IPS-18a (cell line): ENCODE data around the gene PSMD7.
A peak's percentile ranks its signal among the peaks of the same experiment; 100 is the strongest.

ENCODE experiments used
- H3K27ac ChIP-seq: one replicate; pipeline ENCODE4 v1.5.1; 2013; ENCODE audit warnings: low read length
- H3K27me3 ChIP-seq: one replicate; pipeline ENCODE4 v1.6.1; 2013; ENCODE audit warnings: mild to moderate bottlenecking, low read length; ENCODE audit not compliant: control insufficient read depth, insufficient read depth
- H3K36me3 ChIP-seq: one replicate; pipeline ENCODE4 v1.6.1; 2013; ENCODE audit warnings: low read depth, low read length; ENCODE audit not compliant: control insufficient read depth
- H3K4me1 ChIP-seq: one replicate; pipeline ENCODE4 v1.6.1; 2013; ENCODE audit warnings: low read depth, low read length; ENCODE audit not compliant: control insufficient read depth
- H3K4me3 ChIP-seq: one replicate; pipeline ENCODE4 v1.5.1; 2013; ENCODE audit warnings: low read length
- H3K9ac ChIP-seq: one replicate; pipeline ENCODE4 v1.6.1; 2013; ENCODE audit warnings: mild to moderate bottlenecking, low read length, moderate library complexity
- H3K9me3 ChIP-seq: one replicate; pipeline ENCODE4 v1.6.1; 2013; ENCODE audit warnings: low read depth, low read length; ENCODE audit not compliant: control insufficient read depth

Gene PSMD7

GRCh38 chr16:74297145-74297665 lies 591 bp downstream of the PSMD7 start:
- peak overlapping the region; percentile 94 for H3K4me3 ChIP-seq
- H3K27me3 ChIP-seq, result no peaks in the 10 kb centered on the region
- no peaks in the 10 kb centered on the region for H3K9me3 ChIP-seq
- peak overlapping the region; percentile 96 for H3K9ac ChIP-seq
- H3K27ac ChIP-seq, result peak overlapping the region; percentile 71
- peaks cover 34% of the 10 kb centered on the region for H3K36me3 ChIP-seq
- H3K4me1 ChIP-seq, result no peaks in the 10 kb centered on the region

- H3K27ac ChIP-seq, result no peak overlapping the region
- H3K4me3 ChIP-seq, result peak overlapping the region; percentile 94
- H3K9me3 ChIP-seq, result no peaks in the 10 kb centered on the region
- no peaks in the 10 kb centered on the region for H3K27me3 ChIP-seq
- H3K9ac ChIP-seq, result peak overlapping the region; percentile 96
- no peaks in the 10 kb centered on the region for H3K4me1 ChIP-seq
- H3K36me3 ChIP-seq, result peaks cover 43% of the 10 kb centered on the region
These were observed 1.5 kb downstream of the PSMD7 start for GRCh38 chr16:74298104-74298503.

DNA sequence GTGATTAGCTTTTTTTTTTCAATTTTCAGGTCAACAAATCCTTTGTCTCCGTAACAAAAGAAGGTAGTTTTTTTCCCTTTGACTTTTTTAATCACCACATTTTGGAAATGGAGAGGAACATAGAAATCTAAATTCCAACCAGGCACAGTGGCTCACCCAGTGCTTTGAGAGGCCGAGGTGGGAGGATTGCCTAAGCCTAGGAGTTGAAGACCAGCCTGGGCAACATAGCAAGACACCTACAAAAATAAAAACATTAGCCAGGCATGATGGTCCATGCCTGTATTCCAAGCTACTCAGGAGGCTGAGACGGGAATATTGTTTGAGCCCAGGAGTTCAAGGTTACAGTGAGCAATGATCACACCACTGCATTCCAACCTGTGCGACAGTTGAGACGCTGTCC lies 5.7 kb downstream of the PSMD7 start:
- H3K27me3 ChIP-seq, result no peaks in the 10 kb centered on the region
- no peaks in the 10 kb centered on the region for H3K9me3 ChIP-seq
- no peaks in the 10 kb centered on the region for H3K4me1 ChIP-seq
- no peak overlapping the region for H3K27ac ChIP-seq
- H3K4me3 ChIP-seq, result no peak overlapping the region
- H3K9ac ChIP-seq, result no peak overlapping the region
- H3K36me3 ChIP-seq, result peaks cover 79% of the 10 kb centered on the region

DNA sequence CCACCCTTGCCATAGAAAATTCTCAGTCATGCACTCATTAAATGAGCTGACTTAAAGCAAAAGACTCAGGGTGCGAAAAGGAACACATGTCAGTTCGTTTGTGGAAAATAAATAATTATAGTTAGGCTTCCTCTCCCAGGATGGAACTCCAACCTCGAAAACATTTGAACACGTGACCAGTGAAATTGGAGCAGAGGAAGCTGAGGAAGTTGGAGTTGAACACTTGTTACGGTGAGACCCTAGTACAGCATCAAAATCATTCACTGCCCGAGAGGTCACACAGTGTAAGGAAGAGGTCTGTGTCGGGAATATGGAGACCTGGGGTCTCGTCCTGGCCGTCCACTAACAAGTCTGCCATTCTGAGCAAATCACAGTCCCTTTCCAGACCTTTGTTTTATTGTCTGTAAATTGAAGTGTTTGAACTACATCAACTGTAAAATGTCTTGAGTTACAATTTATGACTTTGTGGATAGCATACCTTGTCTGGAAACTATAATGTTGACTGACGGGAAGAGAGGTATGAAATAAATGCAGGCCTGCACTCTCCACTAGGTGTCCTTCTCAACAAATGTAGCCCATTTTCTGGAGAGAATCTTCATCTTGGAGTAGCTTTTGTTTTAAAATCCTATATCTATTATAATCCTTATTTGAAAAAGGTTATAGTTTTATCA lies 7.7 kb downstream of the PSMD7 start:
- H3K9me3 ChIP-seq, result no peaks in the 10 kb centered on the region
- no peak overlapping the region for H3K9ac ChIP-seq
- no peaks in the 10 kb centered on the region for H3K4me1 ChIP-seq
- no peaks in the 10 kb centered on the region for H3K27me3 ChIP-seq
- H3K4me3 ChIP-seq, result no peak overlapping the region
- no peak overlapping the region for H3K27ac ChIP-seq
- peaks cover 75% of the 10 kb centered on the region for H3K36me3 ChIP-seq

GRCh38 chr16:74304835-74305176 lies 8.2 kb downstream of the PSMD7 start:
- Histone ChIP-seq H3K27me3 (no peaks in the 10 kb centered on the region), H3K27ac (no peak overlapping the region), H3K4me1 (no peaks in the 10 kb centered on the region), H3K9ac (no peak overlapping the region), H3K36me3 (peaks cover 70% of the 10 kb centered on the region), H3K4me3 (no peak overlapping the region), H3K9me3 (no peaks in the 10 kb centered on the region)

- no peaks in the 10 kb centered on the region for H3K9me3 ChIP-seq
- H3K36me3 ChIP-seq, result peaks cover 65% of the 10 kb centered on the region
These were observed 8.7 kb downstream of the PSMD7 start for GRCh38 chr16:74305281-74305680.

DNA sequence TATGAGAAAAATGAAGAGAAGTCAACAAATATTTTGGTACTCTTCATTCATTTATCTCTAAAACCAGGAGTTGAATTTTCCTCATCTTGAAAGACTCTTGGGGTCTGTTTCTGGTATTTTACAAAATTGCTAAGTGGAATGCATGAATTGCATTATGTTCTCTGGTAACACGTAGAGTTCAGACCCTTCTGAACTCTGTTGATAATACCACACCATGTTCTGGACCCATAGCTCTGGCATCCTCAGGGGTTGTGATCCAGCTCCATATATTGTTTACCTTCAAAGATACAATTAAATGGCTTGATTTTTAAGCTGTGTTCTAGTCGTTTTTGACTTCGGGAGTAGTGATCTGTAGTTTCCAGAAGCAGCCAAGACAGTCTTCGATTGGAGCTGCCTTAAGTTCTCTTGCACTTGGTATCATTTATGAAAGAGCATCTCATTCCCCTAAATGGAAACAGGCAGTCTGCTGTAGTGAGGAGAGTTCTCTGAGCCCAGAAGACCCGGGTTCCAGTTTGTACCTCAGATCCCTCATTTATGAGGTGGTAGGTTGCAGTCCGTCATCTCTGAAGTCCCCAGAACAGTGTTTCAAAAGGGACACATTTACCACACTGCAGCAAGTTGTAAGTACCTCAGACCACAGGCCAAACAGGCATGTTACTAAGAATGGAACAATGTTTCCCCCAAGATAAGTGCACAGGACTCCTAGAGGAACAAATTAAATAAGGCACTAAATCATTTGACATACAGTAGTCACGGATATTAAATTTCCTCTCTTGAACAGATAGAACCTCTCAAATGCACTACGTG lies 9.6 kb downstream of the PSMD7 start:
- Histone ChIP-seq H3K9ac (no peak overlapping the region), H3K27me3 (no peaks in the 10 kb centered on the region), H3K27ac (no peak overlapping the region), H3K4me3 (no peak overlapping the region), H3K36me3 (peaks cover 56% of the 10 kb centered on the region), H3K4me1 (no peaks in the 10 kb centered on the region), H3K9me3 (no peaks in the 10 kb centered on the region)

More at GRCh38 chr16:74305281-74305680, 8.7 kb downstream of the PSMD7 start:
- Histone ChIP-seq H3K4me3 (no peak overlapping the region), H3K9ac (no peak overlapping the region), H3K27me3 (no peaks in the 10 kb centered on the region), H3K27ac (no peak overlapping the region), H3K4me1 (no peaks in the 10 kb centered on the region)

DNA sequence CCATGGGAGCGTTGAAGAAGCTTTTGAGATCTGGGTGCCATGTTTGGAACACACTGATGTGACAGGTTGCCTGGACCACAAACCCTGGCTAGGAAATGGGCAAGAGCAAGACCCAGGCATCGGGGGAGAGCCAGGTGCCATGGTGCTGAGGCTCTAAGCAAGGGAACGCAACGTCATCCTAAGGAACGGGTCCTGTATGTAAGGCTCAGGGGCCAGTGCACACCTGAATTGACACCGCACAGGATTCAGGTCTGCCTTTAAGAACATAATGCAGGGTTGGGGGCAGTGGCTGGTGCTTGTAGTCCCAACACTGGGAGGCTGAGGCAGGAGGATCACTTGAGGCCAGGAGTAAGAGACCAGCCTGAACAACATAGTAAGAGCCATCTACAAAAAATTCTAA lies 10.8 kb downstream of the PSMD7 start:
- H3K9ac ChIP-seq, result no peak overlapping the region
- no peaks in the 10 kb centered on the region for H3K9me3 ChIP-seq
- H3K36me3 ChIP-seq, result peaks cover 44% of the 10 kb centered on the region
- no peaks in the 10 kb centered on the region for H3K27me3 ChIP-seq
- no peak overlapping the region for H3K27ac ChIP-seq
- no peak overlapping the region for H3K4me3 ChIP-seq
- no peaks in the 10 kb centered on the region for H3K4me1 ChIP-seq

GRCh38 chr16:74309789-74310781 lies 13.5 kb downstream of the PSMD7 start:
- H3K9ac ChIP-seq, result no peak overlapping the region
- H3K9me3 ChIP-seq, result no peaks in the 10 kb centered on the region
- H3K4me1 ChIP-seq, result no peaks in the 10 kb centered on the region
- H3K4me3 ChIP-seq, result no peak overlapping the region
- peaks cover 17% of the 10 kb centered on the region for H3K36me3 ChIP-seq
- H3K27ac ChIP-seq, result no peak overlapping the region
- no peaks in the 10 kb centered on the region for H3K27me3 ChIP-seq

- Histone ChIP-seq H3K27ac (no peak overlapping the region), H3K4me3 (no peak overlapping the region), H3K27me3 (no peaks in the 10 kb centered on the region), H3K9ac (no peak overlapping the region), H3K36me3 (no peaks in the 10 kb centered on the region), H3K4me1 (no peaks in the 10 kb centered on the region), H3K9me3 (no peaks in the 10 kb centered on the region)
These were observed 18.4 kb downstream of the PSMD7 start for GRCh38 chr16:74315059-74315458.

DNA sequence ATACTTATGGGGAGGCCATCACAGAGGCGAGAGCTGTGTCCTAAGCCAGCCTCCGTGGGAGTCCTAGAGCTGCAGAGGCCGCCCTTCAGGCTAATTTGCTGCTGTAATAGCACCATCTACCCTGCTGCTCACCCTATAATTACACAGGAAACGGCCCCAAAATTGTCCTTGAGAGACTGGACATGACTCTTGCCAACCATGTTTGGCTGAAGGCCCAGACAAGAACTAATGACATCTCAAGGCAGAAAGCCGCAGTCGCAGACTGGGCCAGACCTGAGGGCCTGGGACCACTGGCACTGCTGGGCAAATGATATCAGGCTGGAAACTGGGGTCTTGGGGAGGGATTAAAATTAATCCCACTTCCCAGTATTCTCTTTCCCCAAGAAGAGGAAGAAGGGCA lies 24.1 kb downstream of the PSMD7 start:
- no peaks in the 10 kb centered on the region for H3K4me1 ChIP-seq
- no peaks in the 10 kb centered on the region for H3K9me3 ChIP-seq
- no peak overlapping the region for H3K9ac ChIP-seq
- H3K36me3 ChIP-seq, result peaks cover 3% of the 10 kb centered on the region
- H3K27me3 ChIP-seq, result no peaks in the 10 kb centered on the region
- no peak overlapping the region for H3K4me3 ChIP-seq
- no peak overlapping the region for H3K27ac ChIP-seq
